Metanephros (tissue), 2 donors: Measurements from ENCODE around the gene ELL3. TPM values are rescaled to one million over a fixed set of nuclear protein-coding genes. Genes with fewer than 3 reads are reported as not detected.

Experiments used
- small RNA-seq: library from RNA; depleted of rRNA; stranded (forward); fragments of <200 nt; gene quantifications from one replicate; pipeline ENCODE3, GENCODE V24; 2014; ENCODE audit warnings: low replicate concordance
- total RNA-seq: library from RNA; depleted of rRNA; stranded (reverse); fragments of >200 nt; gene quantifications from one replicate; pipeline ENCODE4 v1.2.3, GENCODE V29; 2014

The ELL3 gene
- 3.6 TPM for total RNA-seq

GRCh38 chr15:43776718-43777266, at the start of gene ELL3:
Gene ELL3 (minus strand): TSS chr15:43776966. CDS start chr15:43776901, 65 bp downstream.

DNA sequence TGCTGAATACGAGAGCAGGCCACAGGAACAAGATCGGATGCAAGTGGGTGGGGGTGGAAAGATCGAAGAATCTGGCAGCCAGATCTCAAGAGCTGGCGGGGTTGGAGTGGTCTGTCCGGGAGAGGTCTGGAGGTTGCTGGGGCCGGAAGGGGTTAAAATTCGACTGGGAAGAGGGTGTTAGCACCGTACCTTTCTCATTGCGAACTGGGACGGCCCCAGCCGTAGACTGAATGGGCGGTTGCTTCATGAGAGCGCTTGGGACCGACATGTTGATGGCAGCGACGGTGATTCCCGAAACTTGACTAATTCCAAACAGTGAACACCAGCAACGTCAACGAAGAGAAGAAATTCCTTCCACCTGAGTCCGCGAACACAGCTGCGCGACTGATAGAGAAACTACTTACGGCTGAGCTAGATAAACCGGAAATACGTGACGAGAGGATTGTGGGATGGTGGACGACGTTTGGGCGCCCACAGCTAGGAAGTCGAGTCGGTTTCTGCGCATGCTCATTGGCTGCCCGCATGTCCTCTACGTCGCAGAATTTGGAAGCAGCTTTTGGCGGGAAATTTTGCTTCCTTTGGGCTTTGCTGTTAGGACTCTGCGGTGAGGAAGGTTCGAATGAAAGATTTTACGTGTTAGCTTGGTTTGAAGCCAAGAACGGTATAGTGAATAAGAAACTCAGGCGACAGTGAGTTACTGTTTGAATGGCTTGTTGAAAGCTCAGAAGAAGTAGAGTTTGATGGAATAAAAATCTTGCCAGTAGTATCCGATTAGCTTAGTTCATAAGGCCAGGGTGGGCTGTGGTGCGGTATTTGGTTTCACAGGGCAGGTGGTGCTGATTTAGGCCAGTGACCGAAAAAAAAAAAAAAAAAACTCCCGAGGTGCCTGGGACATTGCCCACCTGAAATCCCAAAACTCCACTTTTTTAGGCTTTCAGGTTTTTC, 47.8 kb upstream of the ELL3 start, which contains the start of gene MFAP1:
Gene MFAP1, minus strand, starts transcription at position 389 of the 945 bp plus-strand sequence. Its CDS starts 121 bp downstream, at position 268.

DNA sequence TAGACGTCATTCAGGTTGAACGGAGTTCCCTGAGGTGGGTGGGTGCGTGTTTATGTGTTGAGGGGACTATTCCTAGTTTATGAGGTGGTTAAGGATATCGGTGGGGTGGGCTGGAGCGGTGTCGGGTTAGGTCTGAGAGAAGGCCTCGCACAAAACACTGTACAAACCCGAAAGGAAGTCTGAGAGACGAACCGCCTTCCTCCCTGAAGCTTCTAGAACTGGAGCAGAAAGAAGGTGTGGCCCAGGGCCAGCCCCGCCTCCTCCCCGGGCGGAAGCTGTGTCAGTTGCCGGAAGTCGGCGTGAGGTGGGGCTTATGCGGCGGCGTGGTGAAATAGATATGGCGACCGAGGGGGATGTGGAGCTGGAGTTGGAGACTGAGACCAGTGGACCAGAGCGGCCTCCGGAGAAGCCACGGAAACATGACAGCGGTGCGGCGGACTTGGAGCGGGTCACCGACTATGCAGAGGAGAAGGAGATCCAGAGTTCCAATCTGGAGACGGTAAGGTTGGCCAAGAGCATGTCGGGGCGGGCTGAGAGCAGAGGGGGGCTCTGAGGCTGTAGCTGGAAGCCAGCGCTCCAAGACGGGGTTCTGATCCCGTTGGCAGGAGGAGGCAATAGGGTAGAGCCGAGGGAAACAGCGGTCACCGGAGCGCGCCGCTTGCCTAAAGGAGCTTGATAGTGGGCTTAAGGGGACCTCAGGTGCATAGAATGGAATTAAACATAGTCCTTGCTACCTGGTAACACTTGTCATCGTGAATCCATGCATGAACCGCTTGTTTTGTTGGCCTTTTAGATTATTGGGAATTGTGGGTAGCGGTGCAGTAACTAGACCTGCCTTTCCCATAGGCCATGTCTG, 23.7 kb upstream of the ELL3 start, which contains the start of gene HYPK:
Gene HYPK, plus strand, starts transcription at position 314 of the 856 bp plus-strand sequence. Its CDS starts 24 bp downstream, at position 338.

GRCh38 chr15:43799945-43800285, 23.1 kb upstream of the ELL3 start, which contains the start of gene SERINC4:
Gene SERINC4 (minus strand): TSS chr15:43800220. CDS start chr15:43799986, 234 bp downstream.

DNA sequence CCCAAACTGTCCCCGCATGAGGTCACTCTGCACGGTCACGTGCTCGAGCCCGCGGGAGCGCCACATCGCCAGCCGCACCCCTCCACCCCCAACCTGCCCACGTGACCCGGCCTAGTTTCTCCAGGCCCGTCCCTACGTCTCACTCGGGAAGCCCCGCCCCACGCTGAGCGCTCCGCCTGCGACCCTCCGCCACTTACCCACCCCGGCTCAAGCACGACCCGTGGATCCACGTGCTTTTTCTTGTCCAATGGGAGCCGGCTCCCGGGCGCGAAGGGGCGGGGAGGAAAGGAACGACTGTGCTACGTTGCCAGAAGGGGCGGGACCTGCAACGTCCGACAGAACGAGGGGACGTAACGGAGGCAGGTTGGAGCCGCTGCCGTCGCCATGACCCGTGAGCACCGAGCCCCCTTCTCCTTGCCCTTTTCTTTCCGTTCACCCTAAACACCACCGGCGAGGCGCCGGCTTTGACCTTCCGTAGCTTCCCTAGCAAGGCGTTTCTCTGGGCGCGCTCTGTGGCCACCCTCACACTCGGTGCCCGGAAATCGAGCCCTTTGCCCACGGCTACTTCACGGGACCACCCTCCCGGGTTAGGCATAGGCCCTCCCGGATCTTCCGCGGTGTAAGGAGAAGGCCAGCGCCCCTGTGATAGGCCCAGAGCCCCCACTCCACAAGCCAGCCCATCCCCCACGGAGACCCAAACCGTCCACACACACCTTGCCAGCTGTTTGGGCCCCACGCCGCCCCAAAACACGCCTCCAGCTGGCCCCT, 15.4 kb upstream of the ELL3 start, which contains the start of gene SERF2:
Gene SERF2, plus strand, starts transcription at position 328 of the 768 bp plus-strand sequence. Its CDS starts 57 bp downstream, at position 385.

DNA sequence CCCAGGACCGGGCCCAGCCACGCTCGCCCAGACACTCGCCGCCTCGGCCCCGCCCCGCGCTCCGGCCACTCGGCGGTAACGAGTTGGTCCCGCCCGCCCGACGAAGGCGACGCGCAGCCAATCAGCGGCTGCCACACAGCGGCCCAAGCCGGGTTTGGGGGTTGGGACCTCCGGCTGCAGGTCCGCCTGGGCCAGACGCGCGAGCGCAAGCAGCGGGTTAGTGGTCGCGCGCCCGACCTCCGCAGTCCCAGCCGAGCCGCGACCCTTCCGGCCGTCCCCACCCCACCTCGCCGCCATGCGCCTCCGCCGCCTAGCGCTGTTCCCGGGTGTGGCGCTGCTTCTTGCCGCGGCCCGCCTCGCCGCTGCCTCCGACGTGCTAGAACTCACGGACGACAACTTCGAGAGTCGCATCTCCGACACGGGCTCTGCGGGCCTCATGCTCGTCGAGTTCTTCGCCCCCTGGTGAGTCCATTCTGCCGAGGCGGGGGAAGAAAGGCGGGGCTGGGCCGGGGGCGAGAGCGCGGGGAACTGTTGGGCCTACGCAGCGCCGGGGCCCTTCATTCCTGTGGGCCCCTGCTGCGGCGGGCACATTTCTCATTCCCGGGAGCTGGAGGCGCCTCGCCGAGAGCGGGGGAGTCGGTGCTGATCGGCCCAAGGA, 30.4 kb downstream of the ELL3 start, which contains the start of gene PDIA3:
Gene PDIA3, plus strand, starts transcription at position 194 of the 658 bp plus-strand sequence. Its CDS starts 102 bp downstream, at position 296.

Small RNA genes within 50 kb of the gene (small RNA-seq; reads per million reads assigned to genes)
- gene MIR1282 (not detected), gene RNU6-354P (not detected)

Other genes starting within 250 kb of the ELL3 start
- 35.4 TPM for gene PPIP5K1, start 186.8 kb downstream of the ELL3 start, total RNA-seq
- gene CKMT1B, start 182.9 kb downstream of the ELL3 start, total RNA-seq = 1.9 TPM
- 0.82 TPM for gene STRC, start 158.2 kb downstream of the ELL3 start, total RNA-seq
- gene CATSPER2, start 128.1 kb downstream of the ELL3 start, total RNA-seq = 1.9 TPM
- 0.47 TPM for gene CKMT1A, start 83.1 kb downstream of the ELL3 start, total RNA-seq
- gene PDIA3, start 30.5 kb downstream of the ELL3 start, total RNA-seq = 156 TPM
- gene SERF2, start 15.4 kb upstream of the ELL3 start, total RNA-seq = 264 TPM
- gene SERINC4, start 23.3 kb upstream of the ELL3 start, total RNA-seq = 0.23 TPM
- 5.5 TPM for gene HYPK, start 23.6 kb upstream of the ELL3 start, total RNA-seq
- 21.5 TPM for gene MFAP1, start 47.7 kb upstream of the ELL3 start, total RNA-seq
- gene WDR76, start 50.0 kb upstream of the ELL3 start, total RNA-seq = 8.8 TPM